CD4-positive, CD25-positive, alpha-beta regulatory T cell (primary cell): ENCODE results near the gene TNP2. TPM values are rescaled to one million over a fixed set of nuclear protein-coding genes. Genes with fewer than 3 reads are reported as not detected.

Experiments used
- ATAC-seq, 2 donors: fragments of 150-1000 bp; cut with Tn5 transposase; one replicate each; pipeline ENCODE4 v1.10.0; 2021; ENCODE audit warnings: low read depth in 2 of 2, moderate number of reproducible peaks in 2 of 2, moderate library complexity in 1 of 2
- DNase-seq, 3 donors: peaks; one replicate each; pipeline versions ENCODE4 v3.0.0 to v3.0.0-alpha.2; 2012 to 2022; ENCODE audit warnings: mixed read lengths in 1 of 3
- H3K27ac ChIP-seq: one replicate; pipeline ENCODE4 v1.7.0; 2013; ENCODE audit warnings: mild to moderate bottlenecking, low read length; ENCODE audit not compliant: insufficient read depth, poor library complexity, severe bottlenecking
- H3K27me3 ChIP-seq: one replicate; pipeline ENCODE4 v1.7.0; 2013; ENCODE audit warnings: low read length; ENCODE audit not compliant: control insufficient read depth, insufficient read depth
- H3K36me3 ChIP-seq: one replicate; pipeline ENCODE4 v1.7.0; 2013; ENCODE audit warnings: mild to moderate bottlenecking, low read length, moderate library complexity; ENCODE audit not compliant: control insufficient read depth, insufficient read depth
- H3K4me1 ChIP-seq: 2 replicates; pipeline ENCODE4 v1.7.0; 2013; ENCODE audit warnings: mild to moderate bottlenecking, low read length; ENCODE audit not compliant: insufficient read depth, control insufficient read depth, poor library complexity, severe bottlenecking
- H3K4me3 ChIP-seq: one replicate; pipeline ENCODE4 v1.7.0; 2013; ENCODE audit warnings: low read depth, mild to moderate bottlenecking, low read length, moderate library complexity
- H3K9me3 ChIP-seq, 2 experiments: 1 replicate in 1 of 2; 2 replicates in 1 of 2; pipeline ENCODE4 v1.7.0; 2013; ENCODE audit warnings: low read length in 2 of 2, mild to moderate bottlenecking in 1 of 2, moderate library complexity in 1 of 2; ENCODE audit not compliant: control insufficient read depth in 2 of 2
- H3K27ac Mint-ChIP-seq, 3 donors: one replicate each; pipeline ENCODE4 v1.8.0; 2020 to 2022; ENCODE audit warnings: mild to moderate bottlenecking in 3 of 3, mixed read lengths in 3 of 3, moderate library complexity in 2 of 3
- H3K27me3 Mint-ChIP-seq: one replicate; pipeline ENCODE4 v1.8.0; 2022; ENCODE audit warnings: mild to moderate bottlenecking, mixed read lengths
- H3K36me3 Mint-ChIP-seq: one replicate; pipeline ENCODE4 v1.8.0; 2020; ENCODE audit warnings: mixed read lengths
- H3K4me1 Mint-ChIP-seq, 4 donors: one replicate each; pipeline ENCODE4 v1.8.0; 2020 to 2022; ENCODE audit warnings: mixed read lengths in 4 of 4, mild to moderate bottlenecking in 1 of 4
- H3K4me3 Mint-ChIP-seq, 4 donors: one replicate each; pipeline ENCODE4 v1.8.0; 2020 to 2022; ENCODE audit warnings: mild to moderate bottlenecking in 4 of 4, mixed read lengths in 4 of 4, moderate library complexity in 3 of 4
- H3K9me3 Mint-ChIP-seq, 7 donors: one replicate each; pipeline ENCODE4 v1.8.0; 2020 to 2022; ENCODE audit warnings: mixed read lengths in 7 of 7, mild to moderate bottlenecking in 3 of 7, moderate library complexity in 2 of 7
- polyA plus RNA-seq, 4 donors: library from polyadenylated mRNA; unstranded; fragments of 300-500 nt; fragmentation: Illumina TruSeq; gene quantifications; one replicate each; pipeline ENCODE4 v1.2.3, GENCODE V29; 2021
- total RNA-seq: library from RNA; stranded (reverse); gene quantifications from one replicate; pipeline ENCODE4 v1.2.3, GENCODE V29; 2022

The TNP2 gene
- total and polyA plus RNA-seq, 5 donors from 2014 or later = not detected

GRCh38 chr16:11258553-11259492 lies 10.3 kb downstream of the TNP2 start:
- no peaks in the 10 kb centered on the region for H3K27me3 ChIP-seq
- Mint-ChIP-seq H3K27me3 (no peaks in the 10 kb centered on the region), H3K4me1 (peaks cover 5 to 48% (median 27%) of the 10 kb centered on the region in 4 donors), H3K9me3 (no peaks in the 10 kb centered on the region), H3K4me3 (peak overlapping the region; percentile 31 to 97 (median 66)), H3K27ac (peak overlapping the region; percentile 40 to 84 (median 75)), H3K36me3 (peaks cover under 1% of the 10 kb centered on the region)
- peak overlapping the region; percentile 51 for H3K4me3 ChIP-seq
- ATAC-seq = peak; percentile 6 to 10
- no peaks in the 10 kb centered on the region for H3K36me3 ChIP-seq
- H3K9me3 ChIP-seq = no peaks in the 10 kb centered on the region
- H3K27ac ChIP-seq = peak overlapping the region; percentile 60
- DNase-seq = peak in 2 of 3 donors; percentile 60 to 90
- peaks cover 40% of the 10 kb centered on the region for H3K4me1 ChIP-seq

- Histone ChIP-seq H3K36me3 (no peaks in the 10 kb centered on the region), H3K27me3 (no peaks in the 10 kb centered on the region), H3K4me3 (peak overlapping the region; percentile 70), H3K9me3 (no peaks in the 10 kb centered on the region), H3K4me1 (peaks cover 47% of the 10 kb centered on the region), H3K27ac (peak overlapping the region; percentile 91)
- H3K9me3 Mint-ChIP-seq = no peaks in the 10 kb centered on the region
- peaks cover 6% of the 10 kb centered on the region for H3K36me3 Mint-ChIP-seq
- ATAC-seq (peak; percentile 14 to 17), DNase-seq (peak; percentile 40 to 83 (median 57))
- H3K27me3 Mint-ChIP-seq = no peaks in the 10 kb centered on the region
- peak overlapping the region; percentile 94 to 96 (median 96) for H3K27ac Mint-ChIP-seq
- H3K4me3 Mint-ChIP-seq = peak overlapping the region; percentile 97 to 100 (median 97)
- peaks cover 11 to 49% (median 31%) of the 10 kb centered on the region in 4 donors for H3K4me1 Mint-ChIP-seq
Measured at GRCh38 chr16:11257131-11257938, 11.8 kb downstream of the TNP2 start.

GRCh38 chr16:11256661-11257130 lies 12.4 kb downstream of the TNP2 start:
- peak overlapping the region; percentile 91 for H3K27ac ChIP-seq
- H3K9me3 ChIP-seq = no peaks in the 10 kb centered on the region
- H3K27me3 ChIP-seq = no peaks in the 10 kb centered on the region
- Mint-ChIP-seq H3K27ac (peak overlapping the region; percentile 96 to 98 (median 96)), H3K9me3 (no peaks in the 10 kb centered on the region), H3K4me1 (peaks cover 11 to 55% (median 36%) of the 10 kb centered on the region in 4 donors), H3K36me3 (peaks cover 11% of the 10 kb centered on the region), H3K27me3 (no peaks in the 10 kb centered on the region), H3K4me3 (peak overlapping the region; percentile 97 to 100 (median 97))
- DNase-seq (peak in 2 of 3 donors; percentile 42 to 45), ATAC-seq (no peak)
- H3K36me3 ChIP-seq = no peaks in the 10 kb centered on the region
- peak overlapping the region; percentile 70 for H3K4me3 ChIP-seq
- peaks cover 53% of the 10 kb centered on the region for H3K4me1 ChIP-seq

- peak; percentile 81 to 91 (median 87) for DNase-seq
- Mint-ChIP-seq H3K27ac (peak within 1 kb of the TSS; percentile 96 to 98 (median 96)), H3K9me3 (no peaks in the 10 kb centered on the region), H3K27me3 (no peaks in the 10 kb centered on the region), H3K4me1 (peaks cover 11 to 61% (median 38%) of the 10 kb centered on the region in 4 donors), H3K4me3 (peak within 1 kb of the TSS; percentile 97 to 100 (median 97)), H3K36me3 (peaks cover 11% of the 10 kb centered on the region)
- Histone ChIP-seq H3K36me3 (no peaks in the 10 kb centered on the region), H3K4me1 (peaks cover 59% of the 10 kb centered on the region), H3K27me3 (no peaks in the 10 kb centered on the region), H3K9me3 (no peaks in the 10 kb centered on the region), H3K4me3 (peak within 1 kb of the TSS; percentile 70), H3K27ac (peak within 1 kb of the TSS; percentile 91)
- peak; percentile 61 to 63 for ATAC-seq
Measured at GRCh38 chr16:11255737-11256660, 13.1 kb downstream of the TNP2 start, which contains the start of gene SOCS1. TSS of gene SOCS1 (minus strand) at chr16:11256204. CDS start at chr16:11255478, 726 bp downstream.

- H3K27me3 ChIP-seq = no peaks in the 10 kb centered on the region
- Mint-ChIP-seq H3K27me3 (no peaks in the 10 kb centered on the region), H3K4me1 (peaks cover 15 to 68% (median 41%) of the 10 kb centered on the region in 4 donors), H3K27ac (peak overlapping the region; percentile 38 to 92 (median 79)), H3K36me3 (peaks cover 15% of the 10 kb centered on the region), H3K4me3 (peak overlapping the region; percentile 86 to 93 (median 88)), H3K9me3 (no peaks in the 10 kb centered on the region)
- DNase-seq (peak; percentile 54 to 84 (median 70)), ATAC-seq (peak; percentile 3 to 10)
- peaks cover 59% of the 10 kb centered on the region for H3K4me1 ChIP-seq
- H3K9me3 ChIP-seq = no peaks in the 10 kb centered on the region
- peak overlapping the region; percentile 91 for H3K27ac ChIP-seq
- H3K36me3 ChIP-seq = no peaks in the 10 kb centered on the region
- peak overlapping the region; percentile 77 for H3K4me3 ChIP-seq
Measured at GRCh38 chr16:11254913-11255736, 14.0 kb downstream of the TNP2 start.

GRCh38 chr16:11253995-11254912 lies 14.9 kb downstream of the TNP2 start:
- DNase-seq (peak in 1 of 3 donors; percentile 49), ATAC-seq (no peak)
- Mint-ChIP-seq H3K27me3 (no peaks in the 10 kb centered on the region), H3K9me3 (no peaks in the 10 kb centered on the region), H3K4me3 (peak overlapping the region; percentile 86 to 99 (median 90)), H3K27ac (peak overlapping the region; percentile 83 to 95 (median 92)), H3K36me3 (peaks cover 15% of the 10 kb centered on the region), H3K4me1 (peaks cover 15 to 62% (median 41%) of the 10 kb centered on the region in 4 donors)
- H3K27me3 ChIP-seq = no peaks in the 10 kb centered on the region
- H3K36me3 ChIP-seq = no peaks in the 10 kb centered on the region
- H3K4me3 ChIP-seq = peak overlapping the region; percentile 77
- peaks cover 59% of the 10 kb centered on the region for H3K4me1 ChIP-seq
- no peaks in the 10 kb centered on the region for H3K9me3 ChIP-seq
- H3K27ac ChIP-seq = peak overlapping the region; percentile 91
